ENCODE data around the gene TNS4. TPM values are rescaled to one million over a fixed set of nuclear protein-coding genes. Genes with fewer than 3 reads are reported as not detected.

TNS4 gene
- total and polyA plus RNA-seq, 12 donors, result 0.01 to 0.62 TPM; not detected in 10

- intact Hi-C loops (cut with DNase I), result no loop called here
- no peak overlapping the region for H3K27ac ChIP-seq
- H3K36me3 ChIP-seq, result no peaks in the 10 kb centered on the region
- DNase-seq, result no peak
- no peak for ATAC-seq
- H3K4me1 ChIP-seq, result peaks cover under 1 to 43% (median 23%) of the 10 kb centered on the region in 9 donors
- H3K27me3 ChIP-seq, result peaks cover 0 to 6% (median 0%) of the 10 kb centered on the region in 7 donors
- H3K4me3 ChIP-seq, result no peak overlapping the region
- no peak for TF ChIP-seq CTCF (IDR thresholded peaks at IDR 0.05)
- no peaks in the 10 kb centered on the region for H3K9me3 ChIP-seq
- whole genome bisulfite sequencing, 2 donors, result 91 to 92% methylated on average over 5 of the region's 5 CpGs
Observed at GRCh38 chr17:40464392-40464855, 37.0 kb downstream of the TNS4 start.

GRCh38 chr17:40463122-40463550, 38.3 kb downstream of the TNS4 start:
- no peak for TF ChIP-seq CTCF (IDR thresholded peaks at IDR 0.05)
- 52 to 54% methylated on average over 11 of the region's 11 CpGs for WGBS, 2 donors
- ATAC-seq (peak in 6 of 8 donors; percentile 3 to 46 (median 17)), DNase-seq (no peak)
- H3K27me3 ChIP-seq, result peaks cover 0 to 6% (median 0%) of the 10 kb centered on the region in 7 donors
- peaks cover 10 to 56% (median 31%) of the 10 kb centered on the region in 9 donors for H3K4me1 ChIP-seq
- no peaks in the 10 kb centered on the region for H3K9me3 ChIP-seq
- H3K36me3 ChIP-seq, result peaks cover 0 to 8% (median 0%) of the 10 kb centered on the region in 9 donors
- intact Hi-C loops (cut with DNase I), result no loop called here
- H3K4me3 ChIP-seq, result no peak overlapping the region
- peak overlapping the region in 9 of 10 donors; percentile 12 to 73 (median 56) for H3K27ac ChIP-seq

GRCh38 chr17:40462343-40463121, 38.9 kb downstream of the TNS4 start:
- peaks cover 16 to 62% (median 37%) of the 10 kb centered on the region in 9 donors for H3K4me1 ChIP-seq
- H3K27me3 ChIP-seq, result peaks cover 0 to 5% (median 0%) of the 10 kb centered on the region in 7 donors
- H3K4me3 ChIP-seq, result no peak overlapping the region
- WGBS, 2 donors, result 38 to 44% methylated on average over 9 of the region's 9 CpGs
- no peaks in the 10 kb centered on the region for H3K9me3 ChIP-seq
- no peak for TF ChIP-seq CTCF (IDR thresholded peaks at IDR 0.05)
- H3K36me3 ChIP-seq, result peaks cover 0 to 14% (median 0%) of the 10 kb centered on the region in 9 donors
- DNase-seq, result no peak
- H3K27ac ChIP-seq, result peak overlapping the region in 9 of 10 donors; percentile 12 to 73 (median 56)
- intact Hi-C loops (cut with DNase I), result no loop called here
- peak; percentile 8 to 29 (median 26) for ATAC-seq

- WGBS, 2 donors, result 56 to 64% methylated on average over 12 of the region's 12 CpGs
- DNase-seq, result no peak
- H3K4me1 ChIP-seq, result peaks cover 23 to 69% (median 44%) of the 10 kb centered on the region in 9 donors
- H3K9me3 ChIP-seq, result no peaks in the 10 kb centered on the region
- intact Hi-C loops (cut with DNase I), result no loop called here
- peak in 7 of 8 donors; percentile 6 to 12 (median 7) for ATAC-seq
- no peaks in the 10 kb centered on the region for H3K27me3 ChIP-seq
- H3K27ac ChIP-seq, result peak overlapping the region in 7 of 10 donors; percentile 34 to 73 (median 56)
- H3K36me3 ChIP-seq, result peaks cover 0 to 21% (median 6%) of the 10 kb centered on the region in 9 donors
- H3K4me3 ChIP-seq, result no peak overlapping the region
- TF ChIP-seq CTCF (IDR thresholded peaks at IDR 0.05), result no peak
Observed at GRCh38 chr17:40461732-40462342, 39.6 kb downstream of the TNS4 start.
